ENCODE results near the gene TEX26. TPM values are rescaled to one million over a fixed set of nuclear protein-coding genes. Genes with fewer than 3 reads are reported as not detected.

The TEX26 gene
- polyA plus RNA-seq, 2 of the 4 experiments (the other 2 are of a cell fraction): not detected

GRCh38 chr13:30997697-30998096 is 65.2 kb downstream of the TEX26 start:
- ChIA-PET POLR2A (no interaction called here), CTCF (interaction anchor here (1.3 to 1.5 kb wide), 3 partner anchors 11 to 132 kb away, joined by 3 to 5 read pairs (median 3); no protein-coding TSS in a partner anchor)
- ATAC-seq (no peak), DNase-seq (ENCODE audit: low read depth in 1 of 2, low spot score in 1 of 2) (no peak), FAIRE-seq (no peak)
- no peak overlapping the region for H3K27ac ChIP-seq
- H3K4me2 ChIP-seq: no peak overlapping the region
- H3K4me1 ChIP-seq: no peaks in the 10 kb centered on the region
- H3K4me3 ChIP-seq: no peak overlapping the region
- peaks cover 5% of the 10 kb centered on the region; the same call in 2 of the 3 replicates for H3K9me3 ChIP-seq
- TF ChIP-seq CEBPB (IDR thresholded peaks at IDR 0.05) (no peak), POLR2AphosphoS2 (conservative IDR thresholded peaks at IDR 0.05; ENCODE audit: low read length) (no peak), EHMT2 (IDR thresholded peaks at IDR 0.05; ENCODE audit: low read depth) (no peak), KDM1A (IDR thresholded peaks at IDR 0.05; ENCODE audit: low read depth) (no peak), MAFK (IDR thresholded peaks at IDR 0.05; ENCODE audit: partially characterized antibody) (no peak), EHF (CRISPR knock-in tag; IDR thresholded peaks at IDR 0.05) (no peak), ZNF302 (CRISPR knock-in tag; IDR thresholded peaks at IDR 0.05) (no peak), TFCP2L1 (CRISPR knock-in tag; IDR thresholded peaks at IDR 0.05) (no peak), ATOH8 (CRISPR knock-in tag; IDR thresholded peaks at IDR 0.05; ENCODE audit: low read depth) (no peak), ZFP36 (IDR thresholded peaks at IDR 0.05; ENCODE audit: borderline replicate concordance, partially characterized antibody) (no peak), USF2 (IDR thresholded peaks at IDR 0.05) (no peak), HOXA7 (CRISPR knock-in tag; IDR thresholded peaks at IDR 0.05) (no peak), CBX2 (IDR thresholded peaks at IDR 0.05; ENCODE audit: borderline replicate concordance, low read depth) (no peak), TP53 (CRISPR knock-in tag; IDR thresholded peaks at IDR 0.05) (no peak), CHD4 (IDR thresholded peaks at IDR 0.05; ENCODE audit: borderline replicate concordance) (no peak), FOXS1 (CRISPR knock-in tag; IDR thresholded peaks at IDR 0.05) (no peak), JUN (IDR thresholded peaks at IDR 0.05) (no peak)
- TF ChIP-seq, protein P1, sequence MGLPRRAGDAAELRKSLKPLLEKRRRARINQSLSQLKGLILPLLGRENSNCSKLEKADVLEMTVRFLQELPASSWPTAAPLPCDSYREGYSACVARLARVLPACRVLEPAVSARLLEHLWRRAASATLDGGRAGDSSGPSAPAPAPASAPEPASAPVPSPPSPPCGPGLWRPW (IDR thresholded peaks at IDR 0.05): no peak
- 9% methylated on average over 2 of the region's 2 CpGs for WGBS (ENCODE audit: missing lambda C conversion rate)

- DNase-seq (ENCODE audit: low read depth in 1 of 2, low spot score in 1 of 2) (no peak), ATAC-seq (no peak), FAIRE-seq (no peak)
- Histone ChIP-seq H3K4me2 (no peak overlapping the region), H3K4me1 (no peaks in the 10 kb centered on the region), H3K27ac (no peak overlapping the region), H3K9me3 (peaks cover 5% of the 10 kb centered on the region; the same call in 2 of the 3 replicates), H3K4me3 (no peak overlapping the region)
- CTCF ChIA-PET: interaction anchor here (1.0 to 1.5 kb wide), 3 partner anchors 19 to 132 kb away, joined by 3 to 5 read pairs (median 4); no protein-coding TSS in a partner anchor
- no peak for TF ChIP-seq CHD4 (IDR thresholded peaks at IDR 0.05; ENCODE audit: borderline replicate concordance)
- TF ChIP-seq KDM5A (IDR thresholded peaks at IDR 0.05): no peak
- TF ChIP-seq FOSB (CRISPR knock-in tag; IDR thresholded peaks at IDR 0.05): no peak
- TF ChIP-seq, protein P2, sequence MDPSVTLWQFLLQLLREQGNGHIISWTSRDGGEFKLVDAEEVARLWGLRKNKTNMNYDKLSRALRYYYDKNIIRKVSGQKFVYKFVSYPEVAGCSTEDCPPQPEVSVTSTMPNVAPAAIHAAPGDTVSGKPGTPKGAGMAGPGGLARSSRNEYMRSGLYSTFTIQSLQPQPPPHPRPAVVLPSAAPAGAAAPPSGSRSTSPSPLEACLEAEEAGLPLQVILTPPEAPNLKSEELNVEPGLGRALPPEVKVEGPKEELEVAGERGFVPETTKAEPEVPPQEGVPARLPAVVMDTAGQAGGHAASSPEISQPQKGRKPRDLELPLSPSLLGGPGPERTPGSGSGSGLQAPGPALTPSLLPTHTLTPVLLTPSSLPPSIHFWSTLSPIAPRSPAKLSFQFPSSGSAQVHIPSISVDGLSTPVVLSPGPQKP (IDR thresholded peaks at IDR 0.05; ENCODE audit: low read depth, low read length): no peak
- TF ChIP-seq PHF8 (IDR thresholded peaks at IDR 0.05; ENCODE audit: borderline replicate concordance, low read depth): no peak
- TF ChIP-seq, protein P3, sequence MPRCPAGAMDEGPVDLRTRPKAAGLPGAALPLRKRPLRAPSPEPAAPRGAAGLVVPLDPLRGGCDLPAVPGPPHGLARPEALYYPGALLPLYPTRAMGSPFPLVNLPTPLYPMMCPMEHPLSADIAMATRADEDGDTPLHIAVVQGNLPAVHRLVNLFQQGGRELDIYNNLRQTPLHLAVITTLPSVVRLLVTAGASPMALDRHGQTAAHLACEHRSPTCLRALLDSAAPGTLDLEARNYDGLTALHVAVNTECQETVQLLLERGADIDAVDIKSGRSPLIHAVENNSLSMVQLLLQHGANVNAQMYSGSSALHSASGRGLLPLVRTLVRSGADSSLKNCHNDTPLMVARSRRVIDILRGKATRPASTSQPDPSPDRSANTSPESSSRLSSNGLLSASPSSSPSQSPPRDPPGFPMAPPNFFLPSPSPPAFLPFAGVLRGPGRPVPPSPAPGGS (IDR thresholded peaks at IDR 0.05): no peak
- TF ChIP-seq ZSCAN20 (CRISPR knock-in tag; IDR thresholded peaks at IDR 0.05): no peak
- TF ChIP-seq POLR2A (IDR thresholded peaks at IDR 0.05; ENCODE audit: low read length): no peak
- no peak for TF ChIP-seq HOXB5 (CRISPR knock-in tag; IDR thresholded peaks at IDR 0.05)
- TF ChIP-seq JUN (IDR thresholded peaks at IDR 0.05): no peak
- TF ChIP-seq RAD21 (conservative IDR thresholded peaks at IDR 0.05 in 1 of 2, IDR thresholded peaks at IDR 0.05 in 1 of 2): no peak
- no peak for TF ChIP-seq CBX8 (IDR thresholded peaks at IDR 0.05)
- no peak for TF ChIP-seq HOXA7 (CRISPR knock-in tag; IDR thresholded peaks at IDR 0.05)
- no peak for TF ChIP-seq KDM1A (IDR thresholded peaks at IDR 0.05; ENCODE audit: low read depth)
- TF ChIP-seq TP53 (CRISPR knock-in tag; IDR thresholded peaks at IDR 0.05): no peak
- POLR2A ChIA-PET: no interaction called here
- 29% methylated on average over 8 of the region's 8 CpGs for WGBS (ENCODE audit: missing lambda C conversion rate)
These were observed 66.0 kb downstream of the TEX26 start for GRCh38 chr13:30998136-30999088.

All from A549 (cell line).